Activated T-cell treated with anti-CD3 and anti-CD28 coated beads, Interleukin-2, amount 50 U/mL, for 4 hours (primary cell): Measurements from ENCODE around the gene UAP1L1. TPM values are rescaled to one million over a fixed set of nuclear protein-coding genes. Genes with fewer than 3 reads are reported as not detected.
A peak's percentile ranks its signal among the peaks of the same experiment; 100 is the strongest.

Experiments
- ATAC-seq, 2 donors: fragments of 200-7000 bp; cut with Tn5 transposase; one replicate each; pipeline ENCODE4 v1.10.0; 2021
- DNase-seq: peaks from one replicate; pipeline ENCODE4 v3.0.0-alpha.2; 2020
- H3K27me3 Mint-ChIP-seq: one replicate; pipeline ENCODE4 v1.8.0; 2021; ENCODE audit warnings: low read depth, mixed read lengths
- H3K36me3 Mint-ChIP-seq: one replicate; pipeline ENCODE4 v1.8.0; 2022; ENCODE audit warnings: mixed read lengths; ENCODE audit not compliant: insufficient read depth
- H3K4me1 Mint-ChIP-seq: one replicate; pipeline ENCODE4 v1.8.0; 2021; ENCODE audit warnings: low read depth, mixed read lengths
- H3K4me3 Mint-ChIP-seq: one replicate; pipeline ENCODE4 v1.8.0; 2021; ENCODE audit warnings: mild to moderate bottlenecking, moderate library complexity, mixed read lengths
- H3K9me3 Mint-ChIP-seq: one replicate; pipeline ENCODE4 v1.8.0; 2021; ENCODE audit warnings: mixed read lengths
- total RNA-seq, 3 donors: library from RNA; stranded (reverse); gene quantifications; one replicate each; pipeline ENCODE4 v1.2.1, GENCODE V29; 2021

UAP1L1 gene
- total RNA-seq, 3 donors from 2014 or later, result 5.6 to 8.4 (median 7.8) TPM

DNA sequence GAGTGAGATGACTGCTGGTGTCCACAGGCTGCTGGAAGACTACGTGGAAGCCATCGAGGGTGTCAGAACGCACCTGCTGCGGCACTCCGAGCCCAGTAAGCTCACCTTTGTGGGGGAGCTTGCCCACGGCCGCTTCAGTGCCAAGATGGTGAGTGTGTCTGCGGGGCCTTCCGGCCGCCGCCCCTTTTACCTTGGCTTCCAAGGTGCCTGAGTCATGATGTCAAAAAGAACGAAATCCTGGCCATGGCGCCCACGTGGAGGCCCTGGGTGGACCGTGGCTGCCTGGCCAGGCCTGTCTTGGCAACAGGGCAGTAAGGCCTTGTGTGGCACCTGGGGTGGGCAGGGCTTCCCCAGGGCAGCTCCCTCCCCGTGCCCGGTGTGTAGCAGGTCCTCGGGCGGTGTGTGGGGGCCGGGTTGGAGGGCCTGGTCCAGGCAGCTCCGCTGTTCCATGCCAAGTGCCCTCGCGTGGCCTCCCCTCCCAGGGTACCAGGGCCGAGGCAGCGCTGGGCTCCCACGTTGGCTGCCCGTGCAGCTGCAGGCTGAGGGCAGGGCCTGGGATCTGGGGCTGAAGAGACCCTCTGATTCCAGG lies 29.4 kb downstream of the UAP1L1 start:
- Mint-ChIP-seq H3K4me1 (no peaks in the 10 kb centered on the region), H3K4me3 (no peak overlapping the region), H3K27me3 (no peaks in the 10 kb centered on the region), H3K36me3 (peaks cover 4% of the 10 kb centered on the region), H3K9me3 (no peaks in the 10 kb centered on the region)
- no peak for DNase-seq
- no peak for ATAC-seq

DNA sequence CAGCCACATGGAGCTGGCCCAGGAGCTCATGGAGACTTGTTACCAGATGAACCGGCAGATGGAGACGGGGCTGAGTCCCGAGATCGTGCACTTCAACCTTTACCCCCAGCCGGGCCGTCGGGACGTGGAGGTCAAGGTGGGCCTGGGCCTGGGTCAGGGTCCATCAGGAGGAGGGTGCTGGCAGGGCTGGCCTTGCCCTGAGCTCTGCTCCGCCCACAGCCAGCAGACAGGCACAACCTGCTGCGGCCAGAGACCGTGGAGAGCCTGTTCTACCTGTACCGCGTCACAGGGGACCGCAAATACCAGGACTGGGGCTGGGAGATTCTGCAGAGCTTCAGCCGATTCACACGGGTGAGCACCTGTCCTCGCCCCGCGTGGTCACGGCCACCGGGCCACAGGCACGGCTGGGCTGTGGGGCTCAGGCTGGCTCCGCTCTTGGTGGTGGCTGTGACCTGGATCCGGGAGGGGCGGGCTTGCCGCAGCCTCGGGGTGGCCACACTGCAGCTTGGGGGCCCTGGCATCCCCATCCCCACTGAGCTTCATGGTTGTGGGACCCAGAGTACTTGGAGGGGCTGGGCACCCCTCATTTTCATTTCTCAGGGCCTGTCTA lies 30.1 kb downstream of the UAP1L1 start:
- H3K4me1 Mint-ChIP-seq, result no peaks in the 10 kb centered on the region
- H3K27me3 Mint-ChIP-seq, result no peaks in the 10 kb centered on the region
- H3K9me3 Mint-ChIP-seq, result no peaks in the 10 kb centered on the region
- ATAC-seq, result no peak
- H3K36me3 Mint-ChIP-seq, result peaks cover 4% of the 10 kb centered on the region
- no peak for DNase-seq
- H3K4me3 Mint-ChIP-seq, result no peak overlapping the region

DNA sequence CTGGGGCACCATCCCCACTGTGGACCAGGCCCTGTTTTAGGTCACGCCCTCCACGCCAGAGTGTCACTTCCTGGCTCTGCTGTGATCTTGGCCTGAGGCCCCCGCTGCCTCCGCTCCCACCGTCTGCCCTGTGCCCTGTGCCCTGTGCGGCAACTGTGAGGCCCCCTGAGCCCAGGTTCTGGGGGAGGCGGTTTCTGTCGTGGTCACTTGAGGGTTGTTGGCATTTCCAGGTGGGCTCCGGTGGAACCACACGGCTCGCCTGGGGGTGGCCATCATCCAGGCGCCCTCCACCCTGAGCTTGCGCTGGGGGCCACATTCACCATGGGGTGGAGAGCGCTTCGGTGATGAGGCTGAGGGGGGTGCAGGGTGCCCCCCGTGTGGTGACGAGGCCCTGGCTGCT lies 30.7 kb downstream of the UAP1L1 start:
- DNase-seq (no peak), ATAC-seq (no peak)
- Mint-ChIP-seq H3K4me1 (peaks cover 2% of the 10 kb centered on the region), H3K36me3 (peaks cover 4% of the 10 kb centered on the region), H3K4me3 (no peak overlapping the region), H3K9me3 (no peaks in the 10 kb centered on the region), H3K27me3 (no peaks in the 10 kb centered on the region)

DNA sequence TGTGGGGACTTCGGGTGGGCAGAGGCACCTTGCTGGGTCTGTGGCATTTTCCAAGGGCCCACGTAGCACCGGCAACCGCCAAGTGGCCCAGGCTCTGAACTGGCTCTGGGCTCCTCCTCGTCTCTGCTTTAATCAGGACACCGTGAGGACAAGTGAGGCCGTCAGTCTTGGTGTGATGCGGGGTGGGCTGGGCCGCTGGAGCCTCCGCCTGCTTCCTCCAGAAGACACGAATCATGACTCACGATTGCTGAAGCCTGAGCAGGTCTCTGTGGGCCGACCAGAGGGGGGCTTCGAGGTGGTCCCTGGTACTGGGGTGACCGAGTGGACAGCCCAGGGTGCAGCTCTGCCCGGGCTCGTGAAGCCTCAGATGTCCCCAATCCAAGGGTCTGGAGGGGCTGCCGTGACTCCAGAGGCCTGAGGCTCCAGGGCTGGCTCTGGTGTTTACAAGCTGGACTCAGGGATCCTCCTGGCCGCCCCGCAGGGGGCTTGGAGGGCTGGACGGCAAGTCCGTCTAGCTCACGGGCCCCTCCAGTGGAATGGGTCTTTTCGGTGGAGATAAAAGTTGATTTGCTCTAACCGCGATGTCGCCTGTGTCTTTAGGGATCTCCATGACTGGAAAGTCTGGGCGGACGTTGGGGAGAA lies 31.4 kb downstream of the UAP1L1 start:
- Mint-ChIP-seq H3K36me3 (peaks cover 4% of the 10 kb centered on the region), H3K4me3 (no peak overlapping the region), H3K4me1 (peaks cover 2% of the 10 kb centered on the region), H3K9me3 (no peaks in the 10 kb centered on the region), H3K27me3 (no peaks in the 10 kb centered on the region)
- DNase-seq (no peak), ATAC-seq (no peak)

DNA sequence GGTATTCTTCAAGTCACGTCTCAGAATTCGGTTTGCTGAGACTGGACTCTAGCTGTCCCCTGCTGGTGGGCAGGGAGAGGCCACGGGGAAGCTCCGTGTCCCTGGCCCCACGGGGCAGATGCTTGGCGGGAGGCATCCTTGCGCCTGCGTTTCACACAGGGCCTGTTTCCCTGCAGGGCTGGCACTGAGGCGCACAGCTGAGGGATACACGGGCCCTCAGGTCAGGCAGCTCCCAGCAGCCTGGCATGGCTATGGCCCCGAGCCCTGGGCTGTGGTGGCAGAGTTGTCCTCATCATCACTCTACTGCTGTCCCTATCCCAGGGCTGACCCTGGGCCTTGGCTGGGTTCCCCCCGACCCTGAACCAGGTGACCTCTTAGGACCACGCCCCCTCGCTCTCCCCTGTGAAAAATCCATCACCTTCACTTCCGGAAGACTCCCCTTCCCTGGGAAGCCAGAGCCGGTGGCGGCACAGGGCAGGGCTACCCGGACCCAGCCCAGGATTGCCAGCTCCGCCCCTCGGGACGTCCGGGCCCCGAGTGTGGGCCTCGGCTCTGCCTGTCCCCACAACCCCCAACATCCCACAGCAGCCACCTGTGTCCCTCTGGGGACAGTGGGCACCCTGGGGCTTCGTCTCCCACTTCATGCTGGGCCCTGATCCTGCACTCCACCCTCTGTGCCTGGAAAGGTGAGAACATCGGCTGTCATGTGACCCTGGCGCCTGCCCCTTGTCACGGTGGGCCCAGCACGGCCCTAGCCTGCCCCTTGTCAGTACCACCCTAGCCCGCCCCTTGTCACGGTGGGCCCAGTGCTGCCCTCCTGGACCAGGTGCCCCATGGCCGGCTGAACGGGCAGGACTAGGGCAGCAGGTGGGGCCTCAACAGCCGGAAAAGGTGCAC lies 32.2 kb downstream of the UAP1L1 start:
- peak; percentile 5 for DNase-seq
- Mint-ChIP-seq H3K4me3 (no peak overlapping the region), H3K4me1 (peaks cover 2% of the 10 kb centered on the region), H3K9me3 (no peaks in the 10 kb centered on the region), H3K27me3 (no peaks in the 10 kb centered on the region), H3K36me3 (peaks cover 4% of the 10 kb centered on the region)
- ATAC-seq, result no peak

DNA sequence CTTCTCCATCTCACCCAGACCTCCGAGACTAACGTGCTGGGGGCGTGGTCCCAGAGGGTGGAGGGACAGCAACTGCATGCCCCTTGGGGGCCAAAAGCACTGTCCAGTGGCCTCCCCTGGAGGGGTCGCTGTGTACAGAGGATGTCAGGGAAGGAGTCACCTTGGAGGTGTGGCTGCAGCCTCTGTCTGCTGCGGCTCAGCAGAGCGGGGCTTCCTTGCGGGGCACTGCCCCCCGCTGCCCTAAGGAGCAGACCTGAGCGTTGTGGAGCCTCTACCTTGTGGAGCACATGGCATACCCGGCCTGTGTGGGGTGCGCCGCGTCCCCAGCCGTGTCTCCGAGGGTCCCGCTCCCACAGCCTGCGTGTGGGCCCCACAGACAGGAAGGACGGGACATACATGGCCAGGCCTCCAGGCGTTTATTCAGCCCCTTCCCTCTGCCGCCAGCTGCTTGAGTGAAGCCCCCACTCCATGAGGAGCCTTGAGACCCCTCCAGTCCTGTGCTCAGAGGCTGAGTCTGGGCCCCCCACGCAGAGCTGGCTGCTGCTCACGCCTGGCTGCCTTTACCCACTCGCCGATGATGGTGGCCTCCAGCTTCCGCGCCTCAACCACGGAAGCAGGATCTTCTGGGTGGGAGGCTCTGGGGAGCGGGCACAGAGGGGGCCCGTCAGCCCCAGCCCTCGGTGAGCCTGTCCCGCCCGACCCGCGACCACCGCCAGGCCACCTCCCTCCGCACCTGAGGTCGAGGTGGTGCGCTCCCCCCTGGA lies 33.0 kb downstream of the UAP1L1 start:
- H3K36me3 Mint-ChIP-seq, result peaks cover 4% of the 10 kb centered on the region
- no peaks in the 10 kb centered on the region for H3K9me3 Mint-ChIP-seq
- peaks cover 2% of the 10 kb centered on the region for H3K4me1 Mint-ChIP-seq
- H3K27me3 Mint-ChIP-seq, result no peaks in the 10 kb centered on the region
- no peak for ATAC-seq
- H3K4me3 Mint-ChIP-seq, result no peak overlapping the region
- no peak for DNase-seq

DNA sequence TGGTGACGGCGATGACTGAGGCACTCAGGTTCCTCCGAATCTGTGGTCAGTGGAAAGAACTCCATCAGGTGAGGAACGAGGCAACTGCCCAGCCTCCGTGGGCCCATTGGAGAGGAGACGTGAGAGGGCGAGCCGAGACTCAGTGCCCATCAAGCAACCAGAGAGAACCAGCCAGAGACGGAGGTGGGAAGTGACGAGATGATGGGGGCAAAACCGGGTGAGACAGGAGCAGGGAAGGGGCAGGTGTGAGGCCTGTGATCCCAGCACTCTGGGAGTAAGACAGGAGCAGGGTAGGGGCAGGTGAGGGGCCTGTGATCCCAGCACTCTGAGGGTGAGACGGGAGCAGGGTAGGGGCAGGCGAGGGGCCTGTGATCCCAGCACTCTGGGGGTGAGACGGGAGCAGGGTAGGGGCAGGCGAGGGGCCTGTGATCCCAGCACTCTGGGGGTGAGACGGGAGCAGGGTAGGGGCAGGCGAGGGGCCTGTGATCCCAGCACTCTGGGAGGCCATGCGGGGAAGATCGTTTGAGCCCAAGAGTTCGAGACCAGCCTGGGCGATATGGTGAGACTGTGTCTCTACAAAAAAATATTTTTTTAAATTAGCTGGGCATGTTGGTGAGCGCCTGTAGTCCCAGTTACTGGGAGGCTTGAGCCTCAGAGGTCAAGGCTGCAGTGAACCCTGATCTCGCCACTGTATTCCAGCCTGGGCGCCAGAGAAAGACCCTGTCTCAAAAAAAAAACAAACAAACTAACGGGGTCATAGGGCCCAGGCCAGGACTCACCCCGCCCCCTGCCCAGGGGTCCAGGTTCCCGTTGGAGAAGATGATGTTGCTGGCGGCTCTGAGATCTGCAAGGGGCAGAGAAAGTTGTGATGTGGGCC lies 33.8 kb downstream of the UAP1L1 start:
- DNase-seq, result no peak
- H3K9me3 Mint-ChIP-seq, result no peaks in the 10 kb centered on the region
- H3K4me3 Mint-ChIP-seq, result no peak overlapping the region
- ATAC-seq, result no peak
- H3K27me3 Mint-ChIP-seq, result no peaks in the 10 kb centered on the region
- peaks cover 4% of the 10 kb centered on the region for H3K36me3 Mint-ChIP-seq
- H3K4me1 Mint-ChIP-seq, result peaks cover 2% of the 10 kb centered on the region

DNA sequence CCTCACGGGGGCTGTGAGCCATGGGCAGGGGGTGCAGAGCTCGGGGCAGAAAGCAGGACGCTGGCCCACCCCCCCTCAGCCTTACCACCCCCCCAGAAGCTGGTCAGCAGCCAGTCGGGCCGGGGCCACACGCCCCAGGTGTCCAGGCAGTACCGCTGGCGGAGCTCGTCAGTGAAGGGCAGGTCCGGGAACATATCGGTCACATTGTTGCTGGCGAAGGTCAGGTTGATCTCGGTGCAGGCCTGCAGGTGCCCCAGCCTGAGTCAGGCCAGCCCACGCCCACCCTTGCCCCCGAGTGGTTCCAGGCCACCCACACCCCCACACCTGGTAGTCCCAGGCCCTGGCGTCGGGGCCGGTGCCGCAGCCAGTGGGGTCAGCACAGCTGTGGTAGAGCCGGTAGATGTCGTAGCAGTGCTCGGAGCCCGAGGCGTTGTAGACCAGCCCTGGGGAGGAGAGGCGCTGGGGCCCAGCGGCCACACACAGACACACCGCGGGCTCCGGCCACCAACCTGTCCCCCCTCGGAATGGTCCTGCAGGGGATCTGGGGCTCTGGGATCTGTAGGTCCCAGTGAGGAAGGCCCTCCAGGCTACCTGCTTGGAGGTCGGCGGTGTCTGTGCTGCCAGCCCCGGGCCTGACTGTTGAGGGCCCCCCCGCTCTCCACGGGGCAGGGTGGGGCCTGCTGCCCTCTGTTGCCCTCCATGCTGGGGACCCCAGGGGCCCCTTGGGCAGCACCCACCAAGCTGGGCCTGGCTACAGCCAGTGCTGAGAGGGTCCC lies 34.7 kb downstream of the UAP1L1 start:
- Mint-ChIP-seq H3K9me3 (no peaks in the 10 kb centered on the region), H3K4me3 (no peak overlapping the region), H3K36me3 (peaks cover 4% of the 10 kb centered on the region), H3K27me3 (no peaks in the 10 kb centered on the region), H3K4me1 (peaks cover 2% of the 10 kb centered on the region)
- DNase-seq, result no peak
- no peak for ATAC-seq

DNA sequence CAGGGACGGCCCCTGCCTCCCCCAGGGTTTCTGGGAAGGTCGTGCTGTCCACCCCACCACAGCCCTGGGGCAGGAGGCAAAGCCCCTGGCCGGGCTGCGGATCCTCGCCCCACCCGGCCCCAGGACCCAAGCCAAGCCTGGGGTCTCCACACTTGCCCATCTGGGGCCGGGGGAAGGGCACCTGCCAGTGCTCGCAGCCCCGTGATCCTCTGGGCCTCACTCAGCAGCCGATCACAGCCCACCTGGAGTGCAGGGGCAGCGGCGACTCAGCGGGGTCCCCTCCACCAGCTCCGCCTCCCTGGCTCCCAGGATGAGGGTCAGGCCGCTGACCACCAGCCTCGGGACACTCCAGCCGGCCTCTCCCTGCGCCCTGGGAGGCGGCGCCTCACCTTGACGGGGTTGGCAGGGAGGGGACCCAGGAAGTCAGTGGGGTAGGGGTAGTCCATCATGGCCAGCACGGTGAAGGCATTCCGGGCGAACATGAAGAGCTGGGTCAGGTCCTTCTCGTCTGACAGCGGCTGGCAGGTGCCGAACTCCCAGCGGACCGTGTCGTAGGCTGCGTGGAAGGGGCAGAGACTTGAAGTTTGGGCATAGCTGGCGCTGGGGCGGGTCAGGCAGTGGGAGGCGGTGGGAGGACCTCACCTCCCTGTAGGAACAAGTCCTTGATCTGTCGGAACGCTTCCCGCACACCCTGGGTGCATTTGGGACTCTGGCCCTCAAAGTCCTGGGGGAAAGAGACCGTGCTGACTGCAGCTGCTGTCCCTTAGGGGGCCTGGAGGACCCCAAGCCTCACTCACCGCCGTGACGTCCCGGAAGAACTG lies 35.5 kb downstream of the UAP1L1 start:
- DNase-seq, result no peak

DNA sequence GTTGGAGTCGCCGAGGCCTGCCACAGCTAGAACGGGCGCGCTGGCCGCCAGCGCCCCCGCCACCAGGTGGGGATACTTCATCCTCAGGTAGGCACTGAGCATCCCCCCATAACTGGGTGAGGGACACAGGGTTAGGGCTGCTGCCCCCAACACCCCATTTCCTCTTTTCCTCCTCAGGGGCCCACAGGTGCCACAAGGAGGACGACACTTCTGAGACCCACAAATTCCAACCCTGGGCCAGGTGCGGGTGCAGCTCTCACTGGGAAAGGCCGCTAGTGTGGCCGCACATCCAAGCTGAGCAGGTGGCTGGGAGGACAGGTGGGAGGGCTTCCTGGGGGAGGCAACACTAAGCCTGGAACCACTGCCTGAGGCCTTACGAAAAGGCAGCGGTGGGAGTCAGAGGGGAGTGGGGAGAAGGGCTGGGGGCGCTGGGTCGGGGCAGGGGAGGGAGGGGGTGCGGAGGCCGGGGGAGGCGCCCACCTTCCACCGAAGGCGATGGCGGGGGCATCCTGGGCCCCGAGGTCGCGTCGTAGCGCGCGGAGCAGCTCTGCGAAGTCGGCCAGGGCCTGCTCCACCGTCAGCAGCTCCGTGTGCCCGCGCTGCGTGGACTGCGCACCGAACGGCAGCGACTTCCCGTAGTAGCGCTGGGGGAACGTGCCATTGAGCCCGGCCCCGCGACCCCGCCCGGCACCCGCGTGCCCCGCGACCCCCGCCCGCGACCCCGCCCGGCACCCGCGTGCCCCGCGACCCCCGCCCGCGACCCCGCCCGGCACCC lies 36.3 kb downstream of the UAP1L1 start:
- peak; percentile 41 to 45 for ATAC-seq
- Mint-ChIP-seq H3K9me3 (no peaks in the 10 kb centered on the region), H3K4me1 (peaks cover 2% of the 10 kb centered on the region), H3K36me3 (peaks cover 4% of the 10 kb centered on the region), H3K4me3 (peak overlapping the region; percentile 79), H3K27me3 (no peaks in the 10 kb centered on the region)
- DNase-seq, result peak; percentile 29

More for the DNA sequence above, 35.5 kb downstream of the UAP1L1 start:
- Mint-ChIP-seq H3K27me3 (no peaks in the 10 kb centered on the region), H3K4me1 (peaks cover 2% of the 10 kb centered on the region), H3K9me3 (no peaks in the 10 kb centered on the region), H3K36me3 (peaks cover 4% of the 10 kb centered on the region), H3K4me3 (peak overlapping the region; percentile 79)
- no peak for ATAC-seq

DNA sequence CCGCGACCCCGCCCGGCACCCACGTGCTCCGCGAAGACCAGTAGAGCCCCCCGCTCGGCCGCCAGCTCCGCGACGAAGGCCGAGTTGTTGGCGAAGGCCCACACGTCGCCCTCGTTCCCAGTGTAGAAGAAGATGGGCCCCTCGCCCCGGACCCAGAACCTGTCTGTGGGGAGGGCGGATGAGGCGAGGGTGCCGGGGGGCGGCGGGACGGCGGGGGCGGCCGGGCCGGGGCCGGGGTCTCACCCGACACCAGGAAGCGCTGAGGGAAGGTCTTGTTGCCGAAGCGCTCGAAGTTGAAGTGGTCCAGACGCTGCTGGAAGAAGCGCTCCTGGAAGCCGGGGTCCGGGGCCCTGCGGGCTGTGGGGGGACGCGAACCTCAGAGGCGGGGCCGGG lies 36.9 kb downstream of the UAP1L1 start:
- Mint-ChIP-seq H3K9me3 (no peaks in the 10 kb centered on the region), H3K4me3 (peak overlapping the region; percentile 70), H3K27me3 (no peaks in the 10 kb centered on the region), H3K36me3 (peaks cover under 1% of the 10 kb centered on the region), H3K4me1 (peaks cover 7% of the 10 kb centered on the region)
- no peak for DNase-seq
- peak; percentile 22 to 36 for ATAC-seq
